Measurements from ENCODE around the gene TAF11L9. TPM values are rescaled to one million over a fixed set of nuclear protein-coding genes. Genes with fewer than 3 reads are reported as not detected.

Gene TAF11L9
- not detected in 2 replicates for total RNA-seq

GRCh38 chr5:17594255-17594654 lies at the start of gene TAF11L9:
Gene TAF11L9, minus strand, starts transcription at chr5:17594394.

GRCh38 chr5:17634160-17634559 lies 40.0 kb upstream of the TAF11L9 start, which contains the start of gene TAF11L14:
Gene TAF11L14, plus strand, starts transcription at chr5:17634460.

GRCh38 chr5:17631788-17632187 lies 37.6 kb upstream of the TAF11L9 start, which contains the start of gene TAF11L13:
Gene TAF11L13, plus strand, starts transcription at chr5:17632088.

GRCh38 chr5:17610092-17610491 lies 15.9 kb upstream of the TAF11L9 start, which contains the start of gene TAF11L12:
Gene TAF11L12, plus strand, starts transcription at chr5:17610392.

GRCh38 chr5:17603880-17604279 lies 9.7 kb upstream of the TAF11L9 start, which contains the start of gene TAF11L11:
Gene TAF11L11, plus strand, starts transcription at chr5:17604183.

GRCh38 chr5:17597728-17598127 lies 3.5 kb upstream of the TAF11L9 start, which contains the start of gene TAF11L10:
Gene TAF11L10, minus strand, starts transcription at chr5:17597828.

GRCh38 chr5:17590860-17591259 lies 3.3 kb downstream of the TAF11L9 start, which contains the start of gene TAF11L8:
Gene TAF11L8, minus strand, starts transcription at chr5:17590960.

GRCh38 chr5:17585658-17586057 lies 8.5 kb downstream of the TAF11L9 start, which contains the start of gene TAF11L7:
Gene TAF11L7, minus strand, starts transcription at chr5:17585758.

Other genes starting within 250 kb of the TAF11L9 start
- gene TAF11L2, start 96.2 kb downstream of the TAF11L9 start, total RNA-seq = not detected in 2 replicates
- not detected in 2 replicates for gene TAF11L3, start 76.0 kb downstream of the TAF11L9 start, total RNA-seq
- gene TAF11L4, start 72.6 kb downstream of the TAF11L9 start, total RNA-seq = not detected in 2 replicates
- not detected in 2 replicates for gene TAF11L5, start 69.2 kb downstream of the TAF11L9 start, total RNA-seq
- not detected in 2 replicates for gene TAF11L6, start 65.7 kb downstream of the TAF11L9 start, total RNA-seq
- gene TAF11L7, start 8.6 kb downstream of the TAF11L9 start, total RNA-seq = not detected in 2 replicates
- gene TAF11L8, start 3.4 kb downstream of the TAF11L9 start, total RNA-seq = not detected in 2 replicates
- gene TAF11L10, start 3.4 kb upstream of the TAF11L9 start, total RNA-seq = not detected in 2 replicates
- not detected in 2 replicates for gene TAF11L11, start 9.8 kb upstream of the TAF11L9 start, total RNA-seq
- gene TAF11L12, start 16.0 kb upstream of the TAF11L9 start, total RNA-seq = not detected in 2 replicates
- gene TAF11L13, start 37.7 kb upstream of the TAF11L9 start, total RNA-seq = not detected in 2 replicates
- gene TAF11L14, start 40.1 kb upstream of the TAF11L9 start, total RNA-seq = not detected in 2 replicates